Stimulated activated CD4-positive, alpha-beta T cell treated with anti-CD3 and anti-CD28 coated beads, Interleukin-12 subunit alpha, Interleukin-12 subunit beta, amount 100 ng/mL, for 24 hours (primary cell): ENCODE results near the gene PLXNB1.
"Not testable (repeated sequence)": the region's sequence is repeated elsewhere in the genome, so short reads cannot be mapped to it uniquely, and the experiment has no call there.

Source experiments
- DNase-seq, 2 experiments: peaks; one replicate each; pipeline ENCODE4 v3.0.0-alpha.2; 2020; ENCODE audit warnings: low read depth in 2 of 2

The PLXNB1 gene

GRCh38 chr3:48406443-48407431 is 23.1 kb downstream of the PLXNB1 start:
- no peak for DNase-seq

DNA sequence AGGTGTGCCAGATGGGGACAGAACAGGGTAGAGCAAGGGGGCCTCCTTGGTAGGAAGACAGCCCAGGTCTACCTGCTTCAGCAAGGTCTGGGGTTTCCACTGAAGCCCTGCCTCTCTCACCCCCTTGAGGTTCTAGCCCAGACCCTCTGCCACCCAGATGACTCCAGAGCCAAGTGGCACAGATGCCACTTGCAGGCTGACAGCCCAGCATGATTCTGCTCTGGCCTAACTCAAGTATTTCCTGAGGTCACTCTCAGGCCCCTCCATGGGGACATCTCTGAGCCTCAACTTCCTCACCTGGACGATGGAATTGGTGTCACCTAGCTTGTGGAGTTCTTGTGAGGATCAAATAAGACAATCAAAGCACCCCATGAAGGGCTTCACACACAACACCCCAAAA is 23.9 kb downstream of the PLXNB1 start:
- no peak for DNase-seq

- no peak for DNase-seq
Measured at GRCh38 chr3:48405343-48405881, 24.5 kb downstream of the PLXNB1 start.

DNA sequence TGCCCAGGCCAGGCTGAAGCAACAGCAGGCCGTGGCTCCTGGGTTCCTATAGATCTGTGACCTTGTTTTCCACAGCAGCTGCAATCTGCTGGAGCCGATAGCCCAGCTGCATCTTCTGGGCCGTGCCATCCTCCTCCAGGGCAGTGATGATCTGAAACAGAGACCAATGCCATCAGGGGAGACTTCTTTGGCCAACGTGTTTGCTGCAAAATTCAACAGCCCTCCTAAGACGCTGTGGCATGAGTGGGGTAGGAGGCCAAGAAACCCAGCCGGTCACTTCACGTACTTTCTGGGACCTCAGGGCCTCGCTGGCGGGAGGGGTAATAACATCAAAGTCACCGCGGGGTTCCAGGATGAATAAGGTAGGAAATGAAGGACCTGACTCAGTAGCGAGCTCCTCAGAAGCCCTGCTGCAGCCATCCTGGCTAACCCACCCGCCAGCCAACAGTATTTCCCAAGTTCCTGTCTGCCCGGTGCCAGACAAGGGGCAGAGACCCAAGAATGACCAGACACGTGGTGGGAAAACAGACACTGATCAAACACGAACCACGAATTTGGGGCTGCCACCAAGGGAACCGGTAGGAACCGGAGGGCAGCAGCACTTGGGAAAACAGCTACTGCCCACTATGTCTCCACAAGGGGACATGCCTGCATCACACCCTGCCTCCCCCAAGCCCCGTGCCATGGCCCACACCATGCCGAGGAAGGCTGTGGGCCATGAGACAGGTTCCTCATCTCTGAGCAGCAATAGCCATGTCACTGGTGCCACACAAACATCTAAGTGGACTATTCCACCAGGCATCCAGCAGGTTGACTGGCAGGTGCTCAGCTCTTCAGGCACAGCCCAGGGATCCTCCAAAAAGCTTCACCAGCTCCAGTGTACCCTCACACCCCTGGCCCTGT is 25.2 kb downstream of the PLXNB1 start:
- no peak for DNase-seq

- DNase-seq = no peak
Measured at GRCh38 chr3:48403533-48404439, 26.1 kb downstream of the PLXNB1 start.

GRCh38 chr3:48402907-48403306 is 27.0 kb downstream of the PLXNB1 start:
- no peak for DNase-seq

DNA sequence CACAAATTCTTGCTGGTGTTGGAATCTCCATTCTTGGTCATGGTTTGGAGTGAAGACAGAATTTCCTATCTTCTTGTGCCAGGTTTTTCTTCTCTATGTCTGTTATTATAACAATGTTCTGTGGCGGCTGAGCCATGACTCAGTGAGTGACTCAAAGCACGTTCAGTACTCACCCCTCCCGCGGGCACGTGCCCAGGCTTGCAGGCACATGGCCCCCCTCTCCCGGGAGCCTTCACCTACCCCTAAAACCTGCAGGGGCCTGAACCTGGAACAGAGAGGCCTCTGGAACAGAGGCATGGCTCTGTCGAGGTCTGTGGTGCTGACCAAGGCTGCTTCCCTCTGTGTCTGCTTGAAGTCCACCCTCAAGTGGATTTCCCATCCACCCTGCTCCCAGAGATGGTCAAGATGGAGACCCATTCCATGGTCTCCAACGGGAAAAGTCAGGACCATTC is 27.6 kb downstream of the PLXNB1 start:
- no peak for DNase-seq

- not testable (repeated sequence) for DNase-seq
Measured at GRCh38 chr3:48401434-48401901, 28.4 kb downstream of the PLXNB1 start.

DNA sequence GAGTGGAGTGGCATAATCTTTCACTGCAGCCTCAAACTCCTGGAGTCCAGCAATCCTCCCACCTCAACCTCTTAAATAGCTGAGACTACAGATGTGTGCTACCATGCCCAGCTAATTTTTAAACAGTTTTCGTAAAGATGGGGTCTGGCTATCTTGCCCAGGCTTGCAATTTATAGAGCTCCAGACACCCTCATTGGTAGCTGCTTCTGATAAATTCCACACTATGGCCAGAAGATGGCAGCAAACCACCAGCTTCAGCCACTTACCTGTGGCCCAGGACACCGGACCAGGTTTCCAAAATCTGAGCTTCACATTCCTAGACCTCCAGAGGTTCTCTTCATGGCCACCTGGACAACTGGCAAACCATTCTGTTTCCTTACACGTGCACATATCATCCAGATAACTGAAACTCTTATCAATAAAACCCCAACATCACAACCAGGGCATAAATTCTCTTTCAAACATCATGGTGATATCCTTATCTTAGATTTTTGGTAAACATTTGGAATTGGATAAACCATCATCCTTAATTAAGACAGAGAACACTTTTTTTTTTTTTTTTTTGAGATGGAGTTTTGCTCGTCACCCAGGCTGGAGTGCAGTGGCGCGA is 29.0 kb downstream of the PLXNB1 start:
- DNase-seq = peak; percentile 28 to 41

DNA sequence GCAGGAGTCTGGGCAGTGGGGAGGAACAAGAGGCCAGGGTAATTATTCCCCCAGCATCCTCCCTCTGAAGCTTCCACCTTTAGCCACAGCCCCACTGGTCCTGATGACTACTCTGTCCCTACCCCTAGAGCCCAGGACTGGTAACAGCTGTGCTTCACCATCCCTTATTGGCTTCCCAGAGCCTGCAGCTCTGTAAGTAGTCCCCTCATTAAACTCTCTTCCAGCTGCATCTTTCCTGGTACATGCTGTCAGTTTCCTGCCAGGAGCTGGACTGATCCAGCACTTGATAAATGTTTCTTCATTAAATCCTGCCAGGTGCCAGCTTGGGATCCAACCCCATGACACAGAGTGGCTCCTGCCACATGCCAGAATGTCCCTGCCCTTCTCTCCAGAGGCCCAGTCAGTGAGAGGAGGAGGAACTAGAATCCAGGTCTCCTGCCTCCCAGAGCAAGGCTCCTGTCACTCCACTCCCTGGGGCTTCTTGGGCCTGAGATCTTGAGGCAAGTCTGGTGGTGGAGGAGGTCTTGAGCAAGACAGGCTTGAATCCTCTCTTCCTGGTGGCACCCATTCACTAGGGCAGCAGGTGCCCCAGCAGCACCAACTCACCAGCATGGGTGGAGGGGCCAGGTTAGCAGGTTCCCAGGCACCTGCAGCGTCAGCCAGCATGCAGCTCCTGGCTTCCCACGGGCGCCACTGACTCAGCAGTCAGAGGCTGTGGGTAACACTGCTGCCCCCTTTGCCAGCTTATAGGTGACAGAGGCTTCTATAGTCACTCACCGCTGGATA is 30.3 kb downstream of the PLXNB1 start:
- DNase-seq = no peak

DNA sequence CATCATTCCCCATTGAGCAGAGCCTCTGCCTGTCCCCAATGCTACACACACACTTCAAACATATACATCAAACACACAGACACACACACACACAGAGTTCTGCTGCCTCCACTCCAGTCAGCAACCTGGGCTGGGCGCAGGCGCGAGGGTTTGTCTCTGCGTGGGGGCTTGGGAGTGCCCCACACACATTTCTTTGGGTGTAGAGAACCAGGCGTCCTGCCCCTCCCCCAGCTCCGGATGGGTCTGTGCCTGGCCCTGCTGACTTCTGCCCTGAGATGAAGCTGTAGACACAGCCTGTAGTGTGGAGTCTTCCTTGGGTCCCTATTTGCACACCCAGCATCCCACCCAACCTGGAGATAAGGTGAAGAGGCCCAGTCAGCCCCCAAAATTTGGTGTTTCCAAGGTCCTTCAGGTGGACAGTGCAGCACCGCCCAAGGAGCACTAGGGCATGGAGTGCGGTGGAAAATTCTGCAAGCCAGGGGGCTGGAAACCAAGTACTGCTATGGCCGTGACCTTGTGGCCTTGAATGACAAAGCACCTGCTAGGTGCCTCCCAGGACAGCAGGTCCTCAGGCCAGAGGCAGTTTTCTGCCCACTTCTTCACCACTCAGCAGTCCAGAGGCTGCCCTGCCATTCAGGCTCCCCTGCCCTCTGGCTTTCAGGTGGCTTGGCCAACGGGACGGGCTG is 31.0 kb downstream of the PLXNB1 start:
- DNase-seq = no peak

DNA sequence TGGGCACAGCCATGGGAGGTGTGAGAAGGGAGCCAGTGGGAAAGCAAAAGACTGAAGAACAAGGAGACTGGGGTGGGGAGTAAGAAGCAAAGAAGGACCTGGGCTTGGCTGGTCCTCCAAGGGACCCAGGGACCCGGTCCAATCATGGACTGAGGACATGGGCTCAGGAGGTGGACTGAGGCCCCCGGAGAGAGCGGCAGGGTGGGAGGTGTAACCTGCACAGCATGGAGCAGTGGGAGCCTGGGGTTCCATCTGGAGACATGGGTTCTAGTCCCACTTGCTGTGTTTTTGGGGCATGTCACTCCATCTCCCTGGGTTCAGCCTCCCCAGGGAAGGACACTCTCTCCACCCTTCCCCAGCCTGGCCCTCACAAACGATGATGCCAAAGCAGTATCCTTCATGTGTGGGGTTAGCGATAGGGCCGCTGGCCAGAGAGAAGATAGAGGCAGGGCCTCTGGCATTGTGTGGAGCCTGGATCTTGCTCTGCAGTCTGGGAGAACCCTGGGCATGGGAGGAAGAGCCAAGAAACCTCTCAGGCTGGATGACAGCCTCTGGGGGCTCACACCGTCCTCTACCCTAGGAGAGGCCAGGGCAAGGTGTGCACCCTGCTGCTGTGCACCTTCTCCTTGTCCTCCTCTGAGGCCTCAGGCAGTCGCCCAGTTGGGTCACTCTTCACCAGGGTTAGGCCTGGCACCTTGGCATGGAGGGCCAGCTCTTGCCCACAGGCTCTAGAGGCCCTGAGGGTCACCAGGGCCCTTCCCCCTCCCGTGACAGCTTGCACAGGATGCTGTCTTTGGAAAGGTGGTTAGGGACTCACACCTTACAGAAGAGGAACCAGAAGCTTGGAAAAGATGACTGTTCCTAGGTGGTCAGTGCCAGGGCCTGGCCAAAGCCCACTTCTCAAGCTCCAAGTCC is 31.9 kb downstream of the PLXNB1 start:
- no peak for DNase-seq

DNA sequence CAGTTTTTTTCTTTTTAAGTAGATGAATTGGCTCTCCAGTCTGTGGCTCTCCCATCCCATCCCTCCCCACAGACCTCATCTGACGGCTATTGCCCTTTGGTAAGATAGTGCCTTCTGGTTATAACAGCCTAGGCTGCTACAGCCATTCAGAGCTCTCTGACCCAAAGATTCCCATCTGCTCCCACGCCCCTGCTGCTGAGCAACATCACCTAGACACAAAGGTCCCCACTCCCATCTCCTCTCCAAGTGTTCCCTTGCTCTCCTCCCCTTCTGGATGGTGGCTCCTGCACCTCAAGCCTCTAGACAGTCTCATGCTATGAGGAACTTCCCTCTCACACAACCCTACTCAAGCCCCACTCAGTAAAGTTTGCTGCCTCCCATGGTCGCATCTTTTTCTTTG is 34.2 kb downstream of the PLXNB1 start:
- DNase-seq = no peak

DNA sequence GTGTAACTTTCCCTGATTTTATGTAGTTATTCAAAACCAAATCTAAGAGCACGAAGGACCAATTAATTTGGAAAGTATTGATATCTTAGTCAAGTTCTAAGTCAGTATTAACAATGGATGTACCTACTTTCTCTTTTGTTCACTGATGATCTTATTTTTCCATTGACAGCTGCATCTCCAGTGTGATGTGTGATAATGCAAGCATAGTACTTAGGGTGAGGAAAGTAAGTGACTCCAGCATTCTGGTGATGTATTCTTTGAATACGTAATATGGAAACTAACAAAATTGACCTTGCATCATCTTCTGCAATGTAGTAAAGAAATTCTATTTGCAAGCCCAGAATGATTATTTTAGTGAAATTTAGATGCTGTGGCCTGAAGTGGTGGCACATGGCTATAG is 35.5 kb downstream of the PLXNB1 start:
- no peak for DNase-seq

DNA sequence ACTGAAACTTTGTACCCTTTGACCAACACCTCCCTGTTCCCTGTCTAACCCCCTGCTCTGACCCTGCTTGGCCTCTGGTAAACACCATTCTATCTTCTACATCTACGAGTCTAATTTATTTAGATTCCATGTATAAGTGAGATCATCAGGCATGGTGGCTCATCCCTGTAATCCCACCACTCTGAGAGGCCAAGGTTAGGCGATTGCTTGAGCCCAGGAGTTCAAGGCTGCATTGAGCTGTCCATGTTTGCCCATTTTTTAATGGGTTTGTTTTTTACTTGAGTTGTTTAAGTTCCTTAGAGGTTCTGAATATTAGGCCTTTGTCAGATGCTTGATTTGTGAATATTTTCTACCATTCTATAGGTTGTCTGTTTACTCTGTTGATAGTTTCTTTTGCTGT is 40.9 kb downstream of the PLXNB1 start:
- no peak for DNase-seq

- no peak for DNase-seq
Measured at GRCh38 chr3:48387634-48388033, 42.3 kb downstream of the PLXNB1 start.

DNA sequence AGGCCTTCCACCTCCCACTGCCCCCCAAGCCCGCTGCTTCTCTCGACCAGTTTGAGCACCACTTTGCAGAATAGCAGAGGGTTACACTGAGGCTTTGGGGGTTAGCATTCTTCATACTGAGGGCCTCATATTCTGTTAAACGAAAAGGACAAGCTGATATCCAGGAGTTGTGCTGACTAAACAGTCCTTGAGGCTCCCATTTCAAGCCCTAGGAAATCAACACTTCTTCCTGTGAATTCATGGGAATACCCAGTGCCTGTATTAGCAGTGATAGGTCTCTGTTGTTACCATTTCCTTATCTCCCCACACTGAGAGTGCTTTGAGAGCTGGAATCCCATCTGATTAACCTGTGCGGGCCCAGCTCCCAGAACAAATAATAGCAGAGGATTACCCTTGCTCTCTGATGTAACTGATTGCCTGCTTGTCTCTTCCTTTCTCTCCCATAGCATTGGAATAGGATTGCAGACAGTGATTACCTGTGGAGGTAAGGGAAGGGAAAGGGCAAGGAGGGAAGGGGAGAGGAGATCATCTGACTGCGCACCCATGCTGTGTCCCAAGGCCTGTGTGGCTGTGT is 56.9 kb downstream of the PLXNB1 start:
- DNase-seq = no peak

DNA sequence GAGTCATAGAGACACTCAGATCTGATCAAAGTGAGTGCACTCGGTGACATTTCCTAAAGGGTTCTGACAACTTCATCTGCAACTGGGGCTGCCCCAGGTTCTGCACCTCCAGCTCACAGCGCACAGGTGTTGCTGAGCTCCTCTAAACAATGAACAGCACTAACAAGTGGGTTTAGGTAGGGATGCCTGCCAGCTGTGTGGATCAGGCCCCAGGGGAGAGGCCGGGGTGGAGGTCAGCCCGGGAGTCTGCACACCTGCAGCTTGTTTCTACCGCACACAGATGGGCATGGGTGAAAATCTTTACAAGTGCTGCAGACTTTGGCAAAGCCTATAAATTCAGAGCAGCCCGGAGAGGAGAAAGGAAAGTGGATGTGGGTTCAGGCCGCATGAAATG is 57.5 kb downstream of the PLXNB1 start:
- no peak for DNase-seq
